ENCODE measurements around the gene SLC15A2.
"Not testable (repeated sequence)": the region's sequence is repeated elsewhere in the genome, so short reads cannot be mapped to it uniquely, and the experiment has no call there.

The SLC15A2 gene, protein sequence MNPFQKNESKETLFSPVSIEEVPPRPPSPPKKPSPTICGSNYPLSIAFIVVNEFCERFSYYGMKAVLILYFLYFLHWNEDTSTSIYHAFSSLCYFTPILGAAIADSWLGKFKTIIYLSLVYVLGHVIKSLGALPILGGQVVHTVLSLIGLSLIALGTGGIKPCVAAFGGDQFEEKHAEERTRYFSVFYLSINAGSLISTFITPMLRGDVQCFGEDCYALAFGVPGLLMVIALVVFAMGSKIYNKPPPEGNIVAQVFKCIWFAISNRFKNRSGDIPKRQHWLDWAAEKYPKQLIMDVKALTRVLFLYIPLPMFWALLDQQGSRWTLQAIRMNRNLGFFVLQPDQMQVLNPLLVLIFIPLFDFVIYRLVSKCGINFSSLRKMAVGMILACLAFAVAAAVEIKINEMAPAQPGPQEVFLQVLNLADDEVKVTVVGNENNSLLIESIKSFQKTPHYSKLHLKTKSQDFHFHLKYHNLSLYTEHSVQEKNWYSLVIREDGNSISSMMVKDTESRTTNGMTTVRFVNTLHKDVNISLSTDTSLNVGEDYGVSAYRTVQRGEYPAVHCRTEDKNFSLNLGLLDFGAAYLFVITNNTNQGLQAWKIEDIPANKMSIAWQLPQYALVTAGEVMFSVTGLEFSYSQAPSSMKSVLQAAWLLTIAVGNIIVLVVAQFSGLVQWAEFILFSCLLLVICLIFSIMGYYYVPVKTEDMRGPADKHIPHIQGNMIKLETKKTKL

GRCh38 chr3:121894301-121894990 lies at the start of gene SLC15A2:
Gene SLC15A2 (plus strand): TSS chr3:121894401. CDS start chr3:121894477, 76 bp downstream.
- no peak for DNase-seq

- no peak for DNase-seq
Measured at GRCh38 chr3:121844892-121845291, 49.3 kb upstream of the SLC15A2 start.

GRCh38 chr3:121852256-121852655 lies 41.9 kb upstream of the SLC15A2 start:
- DNase-seq, result no peak

DNA sequence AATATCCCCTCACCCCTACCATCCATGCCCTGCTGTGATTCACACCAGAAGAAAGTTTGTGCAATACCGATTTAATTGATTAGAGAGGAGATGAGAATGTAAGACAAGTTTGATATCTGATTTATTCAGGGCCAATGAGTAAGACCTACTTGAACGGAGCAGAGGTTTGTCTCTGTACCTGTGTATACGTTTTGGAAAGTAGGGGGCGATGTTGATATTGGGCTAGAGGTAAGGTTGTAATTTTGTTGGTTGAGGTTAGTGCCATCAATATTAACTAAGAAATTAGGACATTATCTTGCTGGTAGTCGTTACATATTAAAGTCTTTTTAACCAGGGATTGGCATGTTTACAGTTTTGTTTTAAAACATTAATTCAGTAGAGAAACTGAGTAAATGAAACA lies 38.6 kb upstream of the SLC15A2 start:
- DNase-seq, result no peak

DNA sequence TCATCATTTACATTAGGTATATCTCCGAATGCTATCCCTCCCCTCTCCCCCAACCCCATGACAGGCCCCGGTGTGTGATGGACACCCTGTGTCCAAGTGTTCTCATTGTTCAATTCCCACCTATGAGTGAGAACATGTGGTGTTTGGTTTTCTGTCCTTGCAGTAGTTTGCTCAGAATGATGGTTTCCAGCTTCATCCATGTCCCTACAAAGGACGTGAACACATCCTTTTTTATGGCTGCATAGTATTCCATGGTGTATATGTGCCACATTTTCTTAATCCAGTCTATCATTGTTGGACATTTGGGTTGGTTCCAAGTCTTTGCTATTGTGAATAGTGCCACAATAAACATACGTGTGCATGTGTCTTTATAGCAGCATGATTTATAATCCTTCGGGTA lies 36.4 kb upstream of the SLC15A2 start:
- not testable (repeated sequence) for DNase-seq

DNA sequence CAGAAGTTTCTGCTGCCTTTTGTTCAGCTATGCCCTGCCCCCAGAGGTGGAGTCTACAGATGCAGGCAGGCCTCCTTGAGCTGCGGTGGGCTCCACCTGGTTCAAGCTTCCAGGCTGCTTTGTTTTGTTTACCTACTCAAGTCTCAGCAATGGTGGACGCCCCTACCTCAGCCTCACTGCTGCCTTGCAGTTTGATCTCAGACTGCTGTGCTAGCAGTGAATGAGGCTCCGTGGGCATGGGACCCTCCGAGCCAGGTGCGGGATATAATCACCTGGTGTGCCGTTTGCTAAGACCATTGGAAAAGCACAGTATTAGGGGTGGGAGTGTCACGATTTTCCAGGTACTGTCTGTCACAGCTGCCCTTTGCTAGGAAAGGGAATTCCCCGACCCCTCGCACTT lies 31.0 kb upstream of the SLC15A2 start:
- DNase-seq, result not testable (repeated sequence)

DNA sequence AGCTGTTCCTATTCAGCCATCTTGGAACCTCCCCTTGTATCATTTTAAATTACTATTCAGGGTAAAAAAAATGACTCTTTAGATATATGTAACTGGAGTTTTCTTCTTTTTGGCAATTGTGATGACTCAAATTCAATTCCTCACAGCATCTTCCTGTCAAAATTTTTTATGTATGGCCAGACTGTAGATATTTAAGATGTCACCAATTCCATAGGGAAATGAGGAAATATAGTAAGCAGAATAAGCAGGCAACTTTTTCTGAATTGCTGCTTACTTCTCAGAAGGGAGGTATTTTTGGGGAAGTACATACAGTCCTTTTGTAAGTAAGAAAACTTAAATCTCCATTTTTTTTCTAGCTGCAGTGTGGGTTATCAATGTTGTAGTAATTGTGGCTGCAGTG lies 30.4 kb upstream of the SLC15A2 start:
- DNase-seq, result no peak

- no peak for DNase-seq
Measured at GRCh38 chr3:121869736-121870135, 24.5 kb upstream of the SLC15A2 start.

GRCh38 chr3:121870717-121871116 lies 23.5 kb upstream of the SLC15A2 start:
- DNase-seq, result no peak

DNA sequence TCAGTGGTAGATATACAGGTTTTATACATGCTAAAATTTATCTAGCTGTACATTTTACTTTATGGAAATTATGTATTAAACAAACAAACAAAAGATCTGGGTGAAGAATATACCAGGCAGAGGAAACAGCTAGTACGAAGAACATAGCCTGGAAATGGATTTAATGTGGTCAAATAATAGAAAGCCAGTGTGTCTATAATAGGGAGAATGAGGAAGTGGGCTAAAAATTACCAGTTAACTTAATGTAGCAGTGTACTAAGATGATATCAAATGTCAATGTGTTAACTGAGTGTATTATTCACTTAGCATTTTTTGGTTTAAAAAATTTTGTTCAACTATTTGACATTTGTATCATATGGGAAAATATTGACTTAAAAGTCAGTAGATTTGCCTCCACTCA lies 22.8 kb upstream of the SLC15A2 start:
- DNase-seq, result peak; percentile 14

DNA sequence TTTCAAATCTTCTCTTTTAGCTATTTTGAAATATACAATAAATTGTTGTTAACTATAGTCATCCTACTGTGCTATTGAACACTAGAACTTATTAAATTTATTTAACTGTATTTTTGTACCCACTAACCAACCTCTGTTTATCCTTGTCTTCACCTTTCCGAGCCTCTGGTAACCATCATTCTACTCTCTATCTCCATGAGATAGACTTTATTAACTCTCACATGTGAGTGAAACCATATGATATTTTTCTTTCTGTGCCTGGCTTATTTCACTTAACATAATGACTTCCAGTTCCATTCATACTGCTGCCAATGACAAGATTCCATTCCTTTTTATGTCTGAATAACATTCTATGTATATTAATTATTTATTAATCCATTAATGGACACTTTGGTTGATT lies 15.8 kb upstream of the SLC15A2 start:
- DNase-seq, result no peak

DNA sequence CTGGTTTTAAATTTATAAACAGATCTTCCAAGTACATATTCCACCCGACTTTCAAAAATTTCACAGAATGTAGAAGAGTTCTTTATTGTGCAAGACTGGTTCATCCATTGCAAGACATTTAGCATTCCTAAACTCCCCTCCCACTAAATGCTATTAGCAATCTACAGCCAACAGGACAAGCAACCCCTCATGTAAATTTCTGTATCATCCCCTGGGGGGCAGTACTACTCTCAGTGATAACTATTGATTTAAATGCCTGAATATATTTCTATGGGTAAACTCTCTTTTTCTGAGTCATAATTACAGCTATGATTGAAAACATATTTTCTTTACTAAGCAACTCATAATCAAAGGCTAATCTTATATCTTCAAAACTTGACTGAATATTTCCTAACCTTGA lies 10.7 kb upstream of the SLC15A2 start:
- DNase-seq, result no peak

- no peak for DNase-seq
Measured at GRCh38 chr3:121885386-121885785, 8.8 kb upstream of the SLC15A2 start.

- DNase-seq, result no peak
Measured at GRCh38 chr3:121895121-121895520, 920 bp downstream of the SLC15A2 start.

DNA sequence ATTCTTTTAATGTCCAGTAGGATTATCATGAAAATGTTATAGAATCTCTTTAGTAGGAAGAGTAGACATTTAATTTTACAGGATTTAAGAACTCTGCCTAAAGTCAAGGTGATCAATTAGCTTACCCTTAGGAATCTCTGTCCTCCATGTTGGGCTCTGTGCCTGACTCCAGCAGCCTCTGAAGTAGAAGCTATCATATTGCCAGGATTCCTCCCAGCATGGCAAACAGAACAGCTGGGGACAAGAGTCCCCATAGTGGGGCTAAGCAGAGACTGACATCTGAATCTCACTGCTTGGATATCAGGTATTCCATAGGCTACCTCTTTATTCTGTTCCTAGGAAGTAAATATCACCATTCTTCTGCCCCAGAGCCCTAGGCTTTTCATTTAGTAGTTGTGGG lies 1.5 kb downstream of the SLC15A2 start:
- DNase-seq, result no peak

DNA sequence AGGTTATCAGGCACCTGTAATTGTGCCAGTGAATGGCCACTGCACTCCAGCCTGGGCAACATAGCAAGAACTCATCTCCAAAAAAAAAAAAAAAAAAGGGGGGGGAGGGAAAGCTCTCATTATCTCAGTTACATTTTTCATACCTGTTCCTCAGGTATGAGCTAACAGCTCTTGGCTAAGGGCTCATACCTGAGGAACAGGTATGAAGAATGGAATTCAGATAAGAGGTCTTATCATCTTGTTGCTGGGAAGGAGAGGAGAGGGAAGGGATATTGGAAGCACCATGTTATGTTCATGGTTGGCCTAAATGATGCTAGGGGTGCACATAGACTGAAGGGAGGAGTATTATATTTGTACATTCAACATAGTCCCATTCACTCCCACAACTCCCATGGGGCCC lies 2.6 kb downstream of the SLC15A2 start:
- no peak for DNase-seq

DNA sequence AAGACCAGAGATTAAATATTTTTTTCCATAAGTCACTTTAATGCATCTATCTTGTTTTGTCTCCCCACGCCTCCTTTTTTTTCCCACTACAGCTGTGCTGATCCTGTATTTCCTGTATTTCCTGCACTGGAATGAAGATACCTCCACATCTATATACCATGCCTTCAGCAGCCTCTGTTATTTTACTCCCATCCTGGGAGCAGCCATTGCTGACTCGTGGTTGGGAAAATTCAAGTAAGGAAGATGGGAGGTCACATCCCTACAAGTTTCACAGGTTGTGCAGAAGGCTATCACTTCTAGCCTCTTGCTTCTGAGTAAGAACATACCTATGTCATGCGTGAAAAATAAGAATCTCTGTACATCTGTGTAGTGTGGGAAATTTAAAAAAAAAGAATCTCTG lies 3.1 kb downstream of the SLC15A2 start:
- no peak for DNase-seq

- no peak for DNase-seq
Measured at GRCh38 chr3:121913305-121913990, 19.2 kb downstream of the SLC15A2 start.

DNA sequence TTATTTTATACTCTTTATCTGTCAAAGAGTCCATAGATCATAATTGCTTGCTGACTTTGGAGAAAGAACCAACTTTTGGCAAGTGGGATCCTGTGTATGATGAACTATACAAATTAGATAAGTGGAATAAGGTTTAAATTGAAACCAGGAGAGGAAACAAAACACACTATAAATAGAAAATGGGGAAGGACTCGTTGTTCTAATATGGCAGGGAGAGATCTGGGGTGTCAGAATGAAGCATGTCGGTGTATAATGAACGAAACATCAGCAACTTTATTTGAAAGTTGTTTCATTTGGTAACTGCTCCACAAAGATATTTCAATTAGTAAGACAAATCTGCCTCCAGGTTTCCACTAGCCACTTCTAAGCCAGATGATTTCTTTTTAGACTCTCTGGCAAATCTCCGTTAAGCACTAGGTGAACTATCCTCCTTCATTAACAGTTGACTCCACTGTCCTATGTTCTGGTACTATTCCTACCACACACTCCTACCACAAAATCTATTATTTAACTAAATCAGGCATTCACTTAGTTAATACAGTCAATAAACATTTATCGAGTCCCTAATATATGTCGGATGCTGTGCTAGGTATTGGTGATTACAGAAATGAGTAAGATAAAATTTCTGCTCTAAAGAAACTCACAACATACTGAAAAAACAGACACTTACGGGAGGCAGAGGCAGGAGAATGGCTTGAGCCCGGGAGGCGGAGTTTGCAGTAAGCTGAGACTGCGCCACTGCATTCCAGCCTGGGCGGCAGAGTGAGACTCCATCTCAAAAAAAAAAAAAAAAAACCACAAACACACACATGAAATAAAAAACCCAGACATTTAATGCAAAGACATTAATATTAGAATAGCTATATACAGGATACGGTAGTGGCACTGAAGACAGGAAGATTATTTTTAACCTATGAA lies 20.1 kb downstream of the SLC15A2 start:
- no peak for DNase-seq

DNA sequence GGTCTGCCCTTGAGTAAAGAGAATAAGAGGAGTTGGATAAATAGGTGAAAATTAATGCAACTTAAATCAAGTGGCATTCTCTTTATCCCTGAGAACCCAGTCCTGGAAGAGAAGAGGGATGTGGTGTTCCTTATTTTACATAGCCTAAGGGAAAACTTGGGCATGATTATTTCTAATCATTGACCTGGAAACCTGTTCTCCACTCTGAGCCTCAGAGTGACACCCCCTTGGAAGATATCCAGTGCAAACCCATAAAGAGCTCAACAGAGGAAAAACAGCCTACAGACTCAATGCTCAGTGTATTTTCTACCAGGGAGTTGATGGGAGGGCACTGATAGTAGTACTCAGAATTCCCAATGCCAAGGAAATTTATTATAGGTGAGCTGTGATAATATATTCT lies 22.0 kb downstream of the SLC15A2 start:
- DNase-seq, result no peak

DNA sequence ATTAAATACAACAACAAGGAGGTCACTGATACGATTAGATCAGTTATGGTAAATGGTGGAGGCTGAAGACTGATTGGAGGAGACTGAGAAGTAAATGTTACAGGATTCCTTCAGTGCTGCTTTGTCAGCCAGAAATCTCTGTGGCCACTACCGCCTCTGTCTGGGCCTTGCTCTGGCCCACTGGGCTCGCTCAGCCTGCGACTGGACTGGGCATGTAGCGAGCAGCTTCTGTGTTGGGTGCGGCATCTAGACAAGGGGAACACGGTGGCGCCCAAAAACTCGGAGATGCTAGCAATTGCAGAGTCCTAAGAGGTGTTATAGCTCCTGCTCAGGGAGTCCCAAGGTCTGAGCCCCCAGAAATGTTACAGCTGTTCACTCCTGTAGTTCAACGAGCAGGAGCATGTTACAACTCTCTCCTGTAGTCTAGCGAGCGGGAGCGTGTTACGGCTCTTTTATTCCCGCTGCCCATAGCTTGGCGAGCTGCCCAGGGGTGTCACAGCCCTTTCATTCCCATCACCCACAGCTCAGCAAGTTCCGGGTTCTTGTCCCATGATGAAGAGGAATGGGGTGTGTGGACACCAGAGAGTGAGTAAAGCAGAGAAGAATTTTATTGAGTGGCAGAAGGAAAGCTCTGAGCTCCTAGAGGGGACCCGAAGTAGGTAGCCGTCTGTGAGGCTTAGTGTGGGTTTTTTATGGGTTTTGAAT lies 24.7 kb downstream of the SLC15A2 start:
- no peak for DNase-seq
